Liver (tissue), 3 donors: Measurements from ENCODE around the gene CREB3L1.

ENCODE experiments used
- CTCF ChIP-seq: fragments of 150-350 bp; IDR thresholded peaks from 2 replicates; pipeline ENCODE4 v1.5.1; 2017; ENCODE audit warnings: improper control_type of control experiment, low read depth, low read length; ENCODE audit not compliant: missing input control
- EGR1 ChIP-seq, 2 donors: IDR thresholded peaks; 2 replicates each; pipeline ENCODE4 v1.6.1; 2016 to 2018; ENCODE audit warnings: antibody characterized with exemption in 2 of 2, low read depth in 2 of 2
- TAF1 ChIP-seq: conservative IDR thresholded peaks from 2 replicates; pipeline ENCODE4 v1.6.1; 2016; ENCODE audit warnings: antibody characterized with exemption, mild to moderate bottlenecking
- YY1 ChIP-seq: IDR thresholded peaks from 2 replicates; pipeline ENCODE4 v1.6.1; 2016; ENCODE audit warnings: antibody characterized with exemption, mild to moderate bottlenecking
- donor health status: healthy.
- donor health status: healthy.

DNA sequence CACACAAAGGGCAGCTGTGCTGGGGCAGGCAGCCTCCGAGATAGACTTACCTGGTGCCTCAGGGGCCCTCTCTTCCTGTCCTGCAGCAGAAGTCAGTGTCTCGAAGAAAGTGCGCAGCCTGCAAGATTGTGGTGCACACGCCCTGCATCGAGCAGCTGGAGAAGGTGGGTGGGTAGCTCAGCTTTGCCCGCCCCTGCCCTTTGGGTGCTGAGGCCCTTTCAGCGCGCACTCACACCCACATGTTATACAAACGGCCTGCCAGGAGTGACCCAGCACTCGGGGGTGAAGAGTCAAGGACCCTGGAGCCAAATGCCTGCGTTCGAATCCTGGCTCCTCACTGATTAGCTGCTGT, 90.4 kb downstream of the CREB3L1 start:
- TF ChIP-seq CTCF: no peak
- no peak for TF ChIP-seq YY1
- no peak for TF ChIP-seq EGR1 (IDR thresholded peaks at IDR 0.05; ENCODE audit: low read depth in 2 of 2)
- no peak for TF ChIP-seq TAF1
